OCI-M2 (cell line): ENCODE data around the gene RGS7.
"Not testable (repeated sequence)": the region's sequence is repeated elsewhere in the genome, so short reads cannot be mapped to it uniquely, and the experiment has no call there.

Experiments
- DNase-seq: peaks from one replicate; lab custom pipeline; 2025; ENCODE audit not compliant: unreplicated experiment; lab: John Stamatoyannopoulos, UW

The RGS7 gene

GRCh38 chr1:241274693-241275092 is 82.3 kb downstream of the RGS7 start:
- DNase-seq, result no peak

DNA sequence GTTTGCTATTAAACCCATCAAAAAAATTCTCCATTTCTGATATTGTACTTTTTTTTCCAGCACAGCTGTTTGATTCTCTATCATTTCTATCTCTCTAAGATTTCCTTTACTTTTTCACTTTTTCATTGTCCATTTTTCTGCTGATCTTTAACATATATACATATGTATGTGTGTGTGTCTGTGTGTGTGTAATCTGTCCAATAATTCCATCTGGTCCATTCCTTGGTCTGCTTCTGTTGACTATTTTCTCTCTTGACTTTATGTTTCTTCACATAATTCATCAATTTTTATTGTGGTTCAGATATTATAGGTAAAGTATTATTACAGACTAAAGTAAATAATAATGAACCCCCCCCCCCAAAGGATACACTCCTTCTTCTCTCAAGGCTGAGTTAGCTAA is 84.2 kb downstream of the RGS7 start:
- DNase-seq, result no peak

- no peak for DNase-seq
These were observed 85.6 kb downstream of the RGS7 start for GRCh38 chr1:241271427-241271826.

DNA sequence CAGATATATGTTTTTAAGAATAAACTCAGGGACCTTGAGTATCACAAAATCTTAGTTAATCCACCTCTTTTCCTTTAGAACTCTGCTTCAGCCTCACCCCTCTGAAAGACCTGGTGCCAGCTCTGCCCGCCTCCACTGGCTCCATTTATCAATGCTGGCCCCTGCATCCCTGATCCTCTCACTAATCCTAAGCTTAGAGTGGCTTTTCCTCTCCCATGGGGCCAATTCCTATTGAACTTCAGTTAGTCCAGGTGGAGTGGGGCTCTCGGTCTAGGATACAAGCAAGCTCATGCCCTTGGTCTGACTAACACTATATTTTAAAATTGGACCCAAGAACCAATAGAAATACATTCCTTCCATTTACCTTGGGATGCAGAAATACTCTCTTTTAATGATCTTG is 87.0 kb downstream of the RGS7 start:
- DNase-seq, result no peak

- DNase-seq, result no peak
These were observed 87.9 kb downstream of the RGS7 start for GRCh38 chr1:241269116-241269515.

DNA sequence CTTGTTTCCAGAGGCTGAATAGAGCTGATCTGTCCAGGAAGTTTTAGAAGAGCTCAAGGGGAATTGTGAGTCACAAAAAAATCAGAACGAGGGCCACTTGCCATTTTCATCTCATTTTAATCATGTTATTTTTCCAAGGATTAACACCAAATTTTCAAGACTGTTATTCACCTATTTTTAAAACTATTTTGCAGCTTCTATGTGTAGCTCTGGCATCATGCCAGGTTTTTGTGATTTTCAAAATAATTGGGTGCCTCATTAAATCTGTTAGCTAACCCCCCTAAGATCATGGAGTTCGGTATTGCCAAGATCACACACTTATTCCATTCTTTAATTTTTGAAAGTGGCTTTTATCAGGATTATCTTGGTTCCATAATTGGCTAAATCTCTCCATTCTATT is 90.9 kb downstream of the RGS7 start:
- no peak for DNase-seq

DNA sequence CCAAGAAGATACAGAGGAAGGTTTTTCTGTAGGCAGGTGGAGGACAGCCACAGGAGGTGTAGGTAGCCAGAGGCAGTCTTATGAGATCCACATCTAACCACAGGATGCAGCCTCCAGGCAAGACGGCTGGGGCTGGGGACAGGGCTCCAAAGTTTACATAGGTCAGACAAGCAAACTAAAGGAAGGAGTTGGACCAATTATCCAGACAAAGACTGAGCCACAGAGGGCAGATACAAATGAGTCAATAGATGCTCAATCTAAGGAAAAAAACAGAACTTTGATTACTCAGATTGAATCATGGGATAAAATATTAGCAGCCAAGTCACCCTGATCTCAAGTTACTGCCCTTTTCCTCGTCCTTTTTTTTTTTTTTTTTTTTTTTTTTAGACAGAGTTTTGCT is 91.6 kb downstream of the RGS7 start:
- no peak for DNase-seq

- no peak for DNase-seq
These were observed 93.7 kb downstream of the RGS7 start for GRCh38 chr1:241263346-241263745.

GRCh38 chr1:241253471-241253870 is 103.5 kb downstream of the RGS7 start:
- DNase-seq, result no peak

GRCh38 chr1:241250465-241250864 is 106.5 kb downstream of the RGS7 start:
- DNase-seq, result no peak

GRCh38 chr1:241240069-241240468 is 116.9 kb downstream of the RGS7 start:
- DNase-seq, result no peak

- DNase-seq, result no peak
These were observed 119.1 kb downstream of the RGS7 start for GRCh38 chr1:241237873-241238272.

- DNase-seq, result no peak
These were observed 121.6 kb downstream of the RGS7 start for GRCh38 chr1:241235256-241235897.

DNA sequence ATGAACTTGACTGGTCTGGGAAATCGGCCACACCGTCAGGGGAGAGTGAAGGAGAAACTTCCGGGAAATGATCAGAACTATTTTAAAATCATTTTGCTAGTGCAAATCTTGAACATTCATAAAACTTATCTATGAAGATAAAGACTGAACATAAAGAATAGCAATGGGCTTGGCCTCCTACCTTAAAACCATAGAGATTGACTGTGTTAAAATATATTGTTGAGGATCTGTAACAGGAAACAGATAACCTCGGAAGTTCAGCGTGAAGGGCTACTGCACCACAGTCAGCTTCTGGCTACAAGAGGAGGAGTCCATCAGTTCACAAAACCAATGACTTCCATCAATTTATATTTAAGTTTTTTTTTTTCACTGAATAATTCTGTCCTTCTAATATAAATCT is 127.3 kb downstream of the RGS7 start:
- DNase-seq, result no peak

- DNase-seq, result no peak
These were observed 127.8 kb downstream of the RGS7 start for GRCh38 chr1:241229216-241229615.

GRCh38 chr1:241228339-241228738 is 128.7 kb downstream of the RGS7 start:
- no peak for DNase-seq

DNA sequence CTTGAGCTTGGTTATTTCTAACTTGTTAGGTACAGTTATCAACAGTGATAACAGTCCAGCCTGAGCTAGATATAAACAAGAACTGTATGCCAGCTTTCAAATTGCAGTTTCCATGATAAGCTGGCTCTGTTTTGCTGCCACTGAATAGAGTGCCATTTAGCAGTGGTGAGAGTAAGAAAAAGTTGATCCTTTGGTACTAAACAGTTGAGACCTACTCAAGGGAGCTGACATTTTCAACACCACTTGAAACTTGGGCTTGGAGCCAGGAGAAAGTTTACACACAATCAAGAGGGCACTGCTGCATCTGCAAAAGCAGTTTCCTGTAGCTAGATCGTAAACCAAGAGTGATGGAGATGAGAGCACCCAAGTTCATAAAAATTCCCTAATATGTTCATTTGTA is 131.3 kb downstream of the RGS7 start:
- no peak for DNase-seq

DNA sequence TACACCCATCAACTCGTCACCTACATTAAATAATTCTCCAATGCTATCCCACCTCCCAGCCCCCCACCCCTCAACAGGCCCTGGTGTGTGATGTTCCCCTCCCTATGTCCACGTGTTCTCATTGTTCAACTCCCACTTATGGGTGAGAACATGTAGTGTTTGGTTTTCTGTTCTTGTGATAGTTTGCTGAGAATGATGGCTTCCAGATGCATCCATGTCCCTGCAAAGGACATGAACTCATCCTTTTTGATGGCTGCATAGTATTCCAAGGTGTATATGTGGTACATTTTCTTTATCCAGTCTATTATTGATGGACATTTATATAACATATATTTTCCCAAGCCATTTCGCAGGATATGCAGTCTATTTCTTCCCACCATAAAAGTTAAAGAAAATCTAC is 132.8 kb downstream of the RGS7 start:
- not testable (repeated sequence) for DNase-seq

DNA sequence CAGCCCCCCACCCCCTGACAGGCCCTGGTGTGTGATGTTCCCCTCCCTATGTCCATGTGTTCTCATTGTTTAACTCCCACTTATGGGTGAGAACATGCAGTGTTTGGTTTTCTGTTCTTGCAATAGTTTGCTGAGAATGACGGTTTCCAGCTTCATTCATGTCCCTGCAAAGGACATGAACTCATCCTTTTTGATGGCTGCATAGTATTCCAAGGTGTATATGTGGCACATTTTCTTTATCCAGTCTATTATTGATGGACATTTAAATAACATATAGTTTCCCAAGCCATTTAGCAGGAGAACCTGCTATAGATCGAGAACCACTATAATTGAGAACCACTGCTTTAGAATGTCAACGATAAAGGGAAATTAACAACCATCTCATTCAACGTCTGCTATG is 134.2 kb downstream of the RGS7 start:
- DNase-seq, result not testable (repeated sequence)

GRCh38 chr1:241221319-241221718 is 135.7 kb downstream of the RGS7 start:
- no peak for DNase-seq

DNA sequence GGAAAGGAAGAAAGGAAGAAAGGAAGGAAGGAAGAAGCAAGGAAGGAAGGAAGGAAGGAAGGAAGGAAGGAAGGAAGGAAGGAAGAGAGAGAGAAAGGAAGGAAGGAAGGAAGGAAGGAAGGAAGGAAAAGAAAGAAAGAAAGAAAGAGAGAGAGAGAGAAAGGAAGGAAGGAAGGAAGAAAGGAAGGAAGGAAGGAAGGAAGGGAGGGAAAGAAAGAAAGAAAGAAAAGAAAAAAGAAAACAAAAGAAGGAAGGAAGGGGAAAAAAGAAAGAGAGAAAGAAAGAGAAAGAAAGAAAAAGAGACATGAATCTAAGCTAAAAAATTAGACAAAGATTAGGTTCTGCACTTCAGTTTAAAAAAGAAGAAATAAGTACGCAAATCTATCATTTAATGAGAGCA is 136.1 kb downstream of the RGS7 start:
- not testable (repeated sequence) for DNase-seq

DNA sequence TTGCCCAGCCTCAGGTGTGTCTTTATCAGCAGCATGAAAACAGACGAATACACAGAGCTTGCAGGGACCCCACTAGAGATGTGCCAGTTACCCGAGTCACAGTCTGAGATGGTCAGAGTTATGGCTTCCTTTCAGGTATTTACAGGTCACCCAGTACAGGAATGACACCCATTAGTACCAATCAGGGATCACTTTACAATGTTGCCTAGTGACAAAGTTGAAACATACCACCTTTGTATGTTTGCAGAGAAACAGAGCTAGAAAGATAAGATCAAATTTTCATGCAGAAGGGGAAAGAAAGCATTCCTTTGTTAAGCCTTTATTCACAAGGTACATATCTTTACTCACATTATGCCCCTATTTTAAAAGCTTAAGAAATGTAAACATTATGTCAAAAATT is 137.6 kb downstream of the RGS7 start:
- no peak for DNase-seq

DNA sequence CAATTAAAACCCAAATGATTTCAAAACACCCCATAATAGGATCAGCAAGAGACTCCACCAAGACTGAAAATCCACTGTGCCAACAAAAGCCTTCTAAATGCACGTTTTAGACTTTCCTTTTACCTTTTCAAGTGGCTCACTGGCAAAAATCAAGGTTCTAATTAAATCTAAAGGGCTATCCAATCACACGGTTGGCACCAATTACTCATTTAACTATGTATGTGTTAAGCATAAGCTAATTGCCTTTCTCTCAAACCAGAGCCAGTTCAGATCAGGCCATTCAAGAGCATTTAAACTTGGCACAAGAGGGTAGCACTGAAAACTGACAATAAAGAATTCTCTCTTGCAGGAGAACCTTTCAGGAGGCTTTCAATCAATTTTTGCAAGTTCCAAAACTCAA is 139.5 kb downstream of the RGS7 start:
- no peak for DNase-seq

DNA sequence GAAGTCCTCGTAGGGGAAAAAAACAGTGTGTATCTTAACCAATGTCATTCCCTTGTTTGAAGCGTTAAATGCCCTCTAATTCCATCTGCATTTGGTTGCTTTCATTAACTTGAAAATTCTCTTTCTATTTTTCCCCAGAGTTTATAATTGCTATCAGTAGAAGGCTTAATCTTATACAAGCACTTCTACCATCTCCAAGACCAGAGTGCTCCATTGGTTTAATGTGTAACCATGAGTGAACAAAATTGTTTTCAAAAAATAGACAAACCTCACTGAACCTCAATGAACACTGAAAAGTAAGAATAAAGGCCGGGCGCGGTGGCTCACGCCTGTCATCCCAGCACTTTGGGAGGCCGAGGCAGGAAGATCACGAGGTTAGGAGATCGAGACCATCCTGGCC is 141.3 kb downstream of the RGS7 start:
- no peak for DNase-seq
